HUDEP-2 (cell line): ENCODE results near the gene SPATA3.
"Not testable (repeated sequence)": the region's sequence is repeated elsewhere in the genome, so short reads cannot be mapped to it uniquely, and the experiment has no call there.

ENCODE experiments used
- DNase-seq, 76 experiments: peaks; one replicate each; lab custom pipeline; 2025; ENCODE audit not compliant: unreplicated experiment in 76 of 76; lab: John Stamatoyannopoulos, UW

Gene SPATA3

GRCh38 chr2:230968314-230968713, 27.6 kb upstream of the SPATA3 start:
- DNase-seq = not testable (repeated sequence)

DNA sequence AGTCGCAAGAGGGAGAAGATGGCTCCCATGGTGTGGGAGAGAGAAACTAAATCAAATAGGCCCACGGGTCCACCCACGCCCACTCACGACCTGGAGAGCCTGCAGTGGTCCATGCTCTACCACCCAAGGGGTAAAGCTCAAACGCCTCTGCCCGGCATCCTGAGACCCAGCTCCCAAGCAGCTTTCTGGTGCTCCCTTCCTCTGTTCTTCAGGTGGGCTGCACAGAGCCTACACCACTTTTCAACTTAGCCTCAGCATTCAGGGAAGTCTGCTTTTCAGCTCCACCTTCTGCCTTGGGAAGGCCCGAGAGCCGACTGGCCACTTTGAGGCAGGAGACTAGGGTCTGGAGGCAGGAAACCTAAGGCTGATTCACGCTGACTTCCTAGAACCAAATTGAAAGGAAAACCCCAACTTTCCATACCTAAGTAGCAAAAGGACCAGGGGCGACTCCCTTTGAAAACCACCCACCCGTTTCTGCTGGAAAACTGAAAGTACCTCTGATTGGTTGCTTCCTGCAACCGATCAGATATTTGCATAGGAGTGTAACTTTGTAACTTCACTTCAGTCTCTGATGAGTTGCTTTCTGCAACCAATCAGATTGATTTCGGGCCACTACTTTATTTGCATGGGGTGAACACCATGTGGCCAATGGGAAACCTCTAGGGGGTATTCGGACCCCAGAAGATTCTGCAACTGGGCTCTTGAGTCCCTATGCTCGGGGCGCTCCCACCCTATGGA, 26.8 kb upstream of the SPATA3 start:
- no peak for DNase-seq

GRCh38 chr2:230969659-230970015, 26.3 kb upstream of the SPATA3 start:
- DNase-seq = no peak

- no peak for DNase-seq
Observed at GRCh38 chr2:230972046-230972445, 23.9 kb upstream of the SPATA3 start.

- DNase-seq = no peak
Observed at GRCh38 chr2:230974096-230974913, 21.6 kb upstream of the SPATA3 start.

DNA sequence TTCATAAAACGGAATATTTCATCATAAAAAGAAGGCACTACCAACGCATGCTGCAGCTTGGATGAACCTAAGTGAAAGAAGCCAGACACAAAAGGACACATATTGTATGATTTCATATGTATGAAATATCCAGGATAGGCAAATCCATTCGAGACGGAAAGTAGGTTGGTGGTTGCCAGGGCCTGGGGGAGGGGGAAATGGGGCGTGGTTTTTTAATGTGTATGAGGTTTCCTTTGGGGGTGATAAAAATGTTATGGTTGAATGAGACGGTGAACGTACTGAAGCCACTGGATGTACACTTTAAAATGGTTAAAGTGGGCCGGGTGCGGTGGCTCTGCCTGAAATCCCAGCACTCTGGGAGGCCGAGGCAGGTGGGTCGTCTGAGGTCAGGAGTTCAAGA, 20.0 kb upstream of the SPATA3 start:
- no peak for DNase-seq

DNA sequence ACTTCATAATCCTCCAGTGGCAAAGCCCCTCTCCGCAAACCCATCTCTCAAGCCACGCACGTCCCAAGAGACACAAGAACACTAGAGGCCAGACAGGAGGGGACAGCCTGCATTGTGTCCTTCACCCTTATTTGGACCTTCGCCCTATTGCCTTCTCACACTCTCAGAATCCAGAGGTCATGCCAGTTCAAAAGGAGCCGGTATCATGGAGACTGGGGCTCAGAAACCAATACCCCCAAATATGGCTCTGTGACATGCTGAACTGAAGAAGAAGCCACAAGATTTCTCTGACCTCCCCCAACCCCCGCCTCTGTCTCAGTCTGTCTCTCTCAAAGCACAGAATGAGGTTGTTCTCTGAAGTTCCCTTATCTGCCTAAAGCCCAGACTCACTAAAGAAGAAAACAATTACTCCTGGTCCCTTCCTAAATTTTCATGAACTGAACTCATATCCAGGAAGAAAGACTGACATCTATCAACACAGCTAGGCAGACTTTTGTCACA, 19.2 kb upstream of the SPATA3 start:
- DNase-seq = no peak

- DNase-seq = no peak
Observed at GRCh38 chr2:230980468-230980867, 15.5 kb upstream of the SPATA3 start.

DNA sequence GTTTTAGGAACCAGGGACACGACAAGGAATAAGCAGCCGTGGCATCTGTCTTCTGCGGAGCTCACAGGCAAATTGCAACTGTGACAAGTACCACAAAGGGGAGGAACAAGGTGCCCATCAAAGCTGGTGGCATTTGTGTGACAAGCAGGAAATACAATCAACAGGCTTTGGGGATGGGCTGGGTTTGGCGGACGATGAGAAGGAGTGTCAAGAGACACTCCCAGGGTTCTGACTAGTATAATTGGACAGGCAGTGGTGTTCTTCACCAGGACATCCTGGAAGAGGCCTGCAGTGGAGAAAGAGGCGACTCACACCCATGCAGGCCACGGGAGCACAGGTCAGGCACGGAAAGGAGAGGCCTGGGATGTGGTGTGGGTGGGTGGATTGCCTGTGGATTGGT, 14.2 kb upstream of the SPATA3 start:
- DNase-seq = peak in 1 of 76 experiments; percentile 2

- DNase-seq = no peak
Observed at GRCh38 chr2:230982126-230982525, 13.8 kb upstream of the SPATA3 start.

DNA sequence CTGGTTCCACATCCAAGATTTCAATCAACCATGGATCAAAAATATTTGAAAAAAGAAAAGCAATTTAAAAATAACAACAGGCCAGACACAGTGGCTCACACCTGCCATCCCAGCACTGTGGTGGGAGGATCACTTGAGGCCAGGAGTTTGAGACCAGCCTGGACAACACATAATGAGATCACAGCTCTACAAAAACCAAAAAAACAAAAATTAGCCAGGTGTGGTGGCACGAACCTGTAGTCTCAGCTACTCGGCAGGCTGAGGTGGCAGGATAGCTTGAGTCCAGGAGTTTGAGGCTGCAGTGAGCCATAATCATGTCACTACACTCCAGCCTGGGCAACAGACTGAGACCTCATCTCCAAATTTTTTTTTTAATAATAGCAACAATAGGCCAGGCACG, 13.4 kb upstream of the SPATA3 start:
- DNase-seq = no peak

DNA sequence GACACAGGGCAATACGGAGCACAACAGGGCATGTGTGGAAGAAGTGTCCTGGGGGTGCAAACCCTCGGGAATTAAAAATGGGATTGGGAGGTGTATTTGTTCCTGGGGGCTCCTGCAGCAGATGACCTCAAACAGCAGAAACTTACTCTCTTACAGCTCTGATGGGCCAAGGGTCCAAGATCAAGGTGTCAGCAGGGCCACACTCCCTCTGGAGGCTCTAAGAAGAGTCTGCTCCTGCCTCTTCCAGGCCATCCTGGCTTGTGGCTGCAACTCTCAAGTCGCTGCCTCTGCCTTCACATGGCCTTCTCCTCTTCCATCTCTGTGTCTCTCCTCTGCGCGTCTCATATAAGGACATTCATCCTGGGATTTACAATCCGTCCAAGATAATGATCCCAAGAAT, 12.4 kb upstream of the SPATA3 start:
- no peak for DNase-seq

- no peak for DNase-seq
Observed at GRCh38 chr2:230984393-230985220, 11.3 kb upstream of the SPATA3 start.

- no peak for DNase-seq
Observed at GRCh38 chr2:230985519-230986231, 10.2 kb upstream of the SPATA3 start.

- no peak for DNase-seq
Observed at GRCh38 chr2:230986520-230987136, 9.3 kb upstream of the SPATA3 start.

- peak in 65 of 76 experiments; percentile 4 to 74 (median 44) for DNase-seq
Observed at GRCh38 chr2:230987137-230988020, 8.5 kb upstream of the SPATA3 start.

GRCh38 chr2:230989731-230990130, 6.2 kb upstream of the SPATA3 start:
- no peak for DNase-seq

- DNase-seq = no peak
Observed at GRCh38 chr2:230990131-230990898, 5.6 kb upstream of the SPATA3 start.

DNA sequence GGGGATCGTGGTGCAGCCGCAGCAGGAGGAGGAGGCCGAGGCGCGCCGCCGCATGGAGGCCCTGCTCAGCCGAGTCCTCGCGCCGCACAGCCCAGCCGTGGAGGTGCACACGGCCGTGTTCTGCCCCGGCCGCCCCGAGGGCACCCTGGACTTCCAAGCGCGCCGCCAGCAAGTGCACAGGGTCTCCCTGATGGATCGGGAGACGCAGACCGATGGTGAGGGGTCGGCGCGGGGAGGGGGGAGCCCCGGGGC, 5.1 kb upstream of the SPATA3 start:
- DNase-seq = no peak
